Psoas muscle (tissue), 8 donors: ENCODE data around the gene MUC2. TPM values are rescaled to one million over a fixed set of nuclear protein-coding genes. Genes with fewer than 3 reads are reported as not detected.

ENCODE experiments used
- ATAC-seq, 4 donors: fragments of 200-7000 bp; cut with Tn5 transposase; one replicate each; pipeline ENCODE4 v1.9.1; 2020; ENCODE audit warnings: moderate library complexity in 3 of 4, mild to moderate bottlenecking in 2 of 4
- DNase-seq, 2 donors: peaks; one replicate each; pipeline ENCODE4 v3.0.0-alpha.2; 2020
- H3K27ac ChIP-seq: fragments of 200-600 bp; one replicate; pipeline ENCODE4 v1.8.0; 2022
- H3K27me3 ChIP-seq, 3 donors: fragments of 200-600 bp in 1 of 3; one replicate each; pipeline versions ENCODE4 v1.6.1 to v1.8.0; 2013 to 2022; ENCODE audit warnings: low read length in 2 of 3, mild to moderate bottlenecking in 2 of 3, moderate library complexity in 1 of 3; ENCODE audit not compliant: insufficient read depth in 3 of 3
- H3K36me3 ChIP-seq, 2 donors: fragments of 200-600 bp in 1 of 2; one replicate each; pipeline versions ENCODE4 v1.6.1 to v1.8.0; 2013 to 2022; ENCODE audit warnings: low read depth in 1 of 2, mild to moderate bottlenecking in 1 of 2, moderate library complexity in 1 of 2; ENCODE audit not compliant: insufficient read depth in 1 of 2
- H3K4me1 ChIP-seq: fragments of 200-600 bp; one replicate; pipeline ENCODE4 v1.8.0; 2022
- H3K4me3 ChIP-seq: fragments of 200-600 bp; one replicate; pipeline ENCODE4 v1.8.0; 2022; ENCODE audit warnings: mild to moderate bottlenecking
- H3K9me3 ChIP-seq: fragments of 200-600 bp; one replicate; pipeline ENCODE4 v1.8.0; 2022
- CTCF ChIP-seq: fragments of 200-600 bp; IDR thresholded peaks from one replicate; pipeline ENCODE4 v1.8.0; 2022; ENCODE audit warnings: antibody characterized with exemption
- WGBS, 3 donors: extraction: QIAGEN DNeasy Blood & Tissue Kit; methylation state at CpG; one replicate each; pipeline versions ENCODE4 v1.1.6 to v1.1.7; 2013; 5-methylcytosine and 5-hydroxymethylcytosine counted together
- intact Hi-C, 2 donors: fragments of 100-400 bp; cut with DNase I; formaldehyde crosslinking; loops; one replicate each; pipeline versions ENCODE4 v1.11.0 to v1.14.2; 2022
- polyA plus RNA-seq, 3 donors: library from polyadenylated mRNA; stranded (reverse); fragments of 200-250 nt; gene quantifications; one replicate each; pipeline ENCODE4 v1.2.3, GENCODE V29; 2013
- total RNA-seq, 4 donors: library from RNA; stranded (reverse); fragmentation: NEBNext Ultra II Directional in 2 of 4; extraction: Animal tissue kit (Norgen Biotek cat#: 25700) in 2 of 4; gene quantifications; one replicate each; pipeline versions ENCODE4 v1.2.1 to v1.2.4, GENCODE V29; 2021 to 2023
- donor health status: healthy with polysubstance abuse.
- donor health status: DM: no; HTN: no; CAD: no; lungs with moderate emphysema.
- donor health status: Bipolar disorder and iron deficiency.
- donor health status: healthy.
- donor health status: DM: yes; HTN: yes; CAD: no.
- donor health status: DM: no; HTN: no; CAD: no.
- donor health status: DM: no; HTN: no; CAD: no.
- donor health status: DM: yes; HTN: yes; CAD: no.

MUC2 gene
- total and polyA plus RNA-seq, 7 donors = under 0.01 to 0.44 (median 0.02) TPM; not detected in 2

- Histone ChIP-seq H3K9me3 (no peaks in the 10 kb centered on the region), H3K36me3 (no peaks in the 10 kb centered on the region), H3K4me3 (no peak overlapping the region), H3K4me1 (no peaks in the 10 kb centered on the region), H3K27ac (no peak overlapping the region), H3K27me3 (peaks cover 0 to 14% (median 2%) of the 10 kb centered on the region in 3 donors)
- TF ChIP-seq CTCF = no peak
- peak; percentile 6 to 49 for DNase-seq
- intact Hi-C loops = no loop called here
- no peak for ATAC-seq
- 79 to 81% (median 81%) methylated on average over 29 to 33 of the region's 33 CpGs for WGBS, 3 donors
These were observed 7.1 kb downstream of the MUC2 start for GRCh38 chr11:1081601-1082311.

- H3K27me3 ChIP-seq = peaks cover 0 to 9% (median 2%) of the 10 kb centered on the region in 3 donors
- H3K36me3 ChIP-seq = no peaks in the 10 kb centered on the region
- ATAC-seq (no peak), DNase-seq (peak in 1 of 2 donors; percentile 46)
- no peak overlapping the region for H3K4me3 ChIP-seq
- H3K4me1 ChIP-seq = no peaks in the 10 kb centered on the region
- intact Hi-C loops = no loop called here
- no peak overlapping the region for H3K27ac ChIP-seq
- H3K9me3 ChIP-seq = no peaks in the 10 kb centered on the region
- TF ChIP-seq CTCF = no peak
- 79 to 91% (median 82%) methylated on average over 14 of the region's 14 CpGs for WGBS, 3 donors
These were observed 7.7 kb downstream of the MUC2 start for GRCh38 chr11:1082346-1082727.

- no peak for ATAC-seq
- Histone ChIP-seq H3K9me3 (no peaks in the 10 kb centered on the region), H3K4me3 (no peak overlapping the region), H3K36me3 (no peaks in the 10 kb centered on the region), H3K27ac (no peak overlapping the region), H3K27me3 (peaks cover 0 to 4% (median 0%) of the 10 kb centered on the region in 3 donors), H3K4me1 (no peaks in the 10 kb centered on the region)
- intact Hi-C loops = no loop called here
- no peak for TF ChIP-seq CTCF
- peak; percentile 9 to 43 for DNase-seq
- 67 to 74% (median 73%) methylated on average over 31 to 33 of the region's 33 CpGs for WGBS, 3 donors
These were observed 8.3 kb downstream of the MUC2 start for GRCh38 chr11:1082728-1083620.

- Histone ChIP-seq H3K4me1 (no peaks in the 10 kb centered on the region), H3K36me3 (no peaks in the 10 kb centered on the region), H3K27ac (no peak overlapping the region), H3K9me3 (no peaks in the 10 kb centered on the region), H3K27me3 (peaks cover 0 to 4% (median 0%) of the 10 kb centered on the region in 3 donors), H3K4me3 (no peak overlapping the region)
- DNase-seq (peak; percentile 8 to 45), ATAC-seq (no peak)
- intact Hi-C loops = no loop called here
- no peak for TF ChIP-seq CTCF
- WGBS, 3 donors = 73 to 75% (median 75%) methylated on average over 34 of the region's 34 CpGs
These were observed 9.2 kb downstream of the MUC2 start for GRCh38 chr11:1083621-1084551.
